Kidney capillary endothelial cell (primary cell): ENCODE results near the gene SUSD5.
A peak's percentile ranks its signal among the peaks of the same experiment; 100 is the strongest.
"Not testable (repeated sequence)": the region's sequence is repeated elsewhere in the genome, so short reads cannot be mapped to it uniquely, and the experiment has no call there.

Experiments used
- DNase-seq: peaks from one replicate; pipeline ENCODE4 v3.0.0-alpha.2; 2018; ENCODE audit warnings: low spot score

The SUSD5 gene

DNA sequence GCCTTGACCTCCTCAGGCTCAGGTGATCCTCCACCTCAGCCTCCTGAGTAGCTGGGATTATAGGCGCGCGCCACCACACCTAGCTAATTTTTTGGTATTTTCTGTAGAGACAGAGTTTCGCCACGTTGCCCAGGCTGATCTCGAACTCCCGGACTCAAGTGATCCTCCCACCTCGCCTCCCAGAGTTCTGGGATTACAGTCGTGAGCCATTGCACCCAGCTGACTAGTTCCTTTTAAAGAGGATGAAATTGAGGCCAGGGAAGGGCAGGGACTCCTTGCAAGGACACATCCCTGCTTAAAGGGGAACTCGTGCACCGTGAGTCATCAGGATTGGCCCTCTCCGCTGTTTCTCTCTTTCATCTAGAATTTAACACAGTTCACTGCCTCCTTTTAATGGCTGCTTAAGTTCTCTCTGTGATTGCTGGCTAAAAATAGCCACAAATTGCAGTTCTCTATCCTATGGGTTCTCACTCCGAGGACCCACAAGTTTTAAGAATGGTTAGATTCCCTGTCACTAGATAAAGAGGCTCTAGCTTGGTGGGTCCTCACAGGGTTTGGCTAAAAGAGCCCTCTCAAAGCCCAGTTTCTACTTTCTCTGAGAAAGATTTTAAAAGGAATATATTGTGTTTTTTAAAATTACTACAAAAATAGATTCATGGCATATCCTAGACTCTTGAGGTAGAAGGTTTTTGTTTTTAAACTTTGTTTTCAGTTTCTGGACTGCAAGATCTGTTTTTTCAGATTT, 103.4 kb downstream of the SUSD5 start:
- DNase-seq: no peak

DNA sequence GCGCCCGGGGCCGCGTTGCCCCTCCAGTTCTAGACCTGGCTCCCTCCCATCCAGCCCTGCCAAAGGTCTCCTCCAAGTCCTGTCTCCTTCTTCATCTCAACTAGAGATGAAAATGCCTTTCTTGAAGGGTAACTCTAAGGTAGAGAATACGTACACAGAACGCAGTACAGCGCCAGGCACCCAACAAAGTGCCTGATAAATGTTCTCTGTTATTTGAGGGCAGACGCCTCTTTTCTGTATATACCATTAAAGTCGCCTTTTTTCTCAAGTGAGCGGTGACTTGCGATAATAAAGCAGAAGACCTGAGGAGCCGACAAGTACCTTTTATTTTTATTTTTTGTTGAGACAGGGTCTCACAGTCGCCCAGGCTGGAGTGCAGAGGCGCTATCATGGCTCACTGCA, 104.0 kb downstream of the SUSD5 start:
- no peak for DNase-seq

DNA sequence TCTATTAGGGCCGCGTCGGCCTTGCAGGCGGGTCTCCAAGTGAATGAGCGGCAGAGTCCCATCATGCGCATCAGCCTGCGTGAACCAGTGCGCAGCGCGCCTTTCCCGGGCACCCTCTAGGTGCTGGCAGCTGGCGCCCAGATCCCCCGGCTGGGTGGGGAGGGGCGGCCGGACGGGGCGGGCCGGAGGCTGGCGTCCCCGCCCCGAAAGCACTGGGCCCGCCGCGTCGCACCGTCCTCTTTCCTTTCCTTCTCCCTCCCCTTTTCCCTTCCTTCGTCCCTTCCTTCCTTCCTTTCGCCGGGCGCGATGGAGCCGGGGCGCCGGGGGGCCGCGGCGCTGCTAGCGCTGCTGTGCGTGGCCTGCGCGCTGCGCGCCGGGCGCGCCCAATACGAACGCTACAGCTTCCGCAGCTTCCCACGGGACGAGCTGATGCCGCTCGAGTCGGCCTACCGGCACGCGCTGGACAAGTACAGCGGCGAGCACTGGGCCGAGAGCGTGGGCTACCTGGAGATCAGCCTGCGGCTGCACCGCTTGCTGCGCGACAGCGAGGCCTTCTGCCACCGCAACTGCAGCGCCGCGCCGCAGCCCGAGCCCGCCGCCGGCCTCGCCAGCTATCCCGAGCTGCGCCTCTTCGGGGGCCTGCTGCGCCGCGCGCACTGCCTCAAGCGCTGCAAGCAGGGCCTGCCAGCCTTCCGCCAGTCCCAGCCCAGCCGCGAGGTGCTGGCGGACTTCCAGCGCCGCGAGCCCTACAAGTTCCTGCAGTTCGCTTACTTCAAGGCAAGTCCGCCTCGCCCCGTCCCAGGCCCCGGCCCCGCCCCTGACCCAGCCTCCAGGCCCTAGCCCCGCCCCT, 104.6 kb downstream of the SUSD5 start, which contains the start of gene CRTAP:
TSS of gene CRTAP (plus strand) at position 243 of the 850 bp plus-strand sequence. CDS start at position 307, 64 bp downstream.
- peak; percentile 83 for DNase-seq

DNA sequence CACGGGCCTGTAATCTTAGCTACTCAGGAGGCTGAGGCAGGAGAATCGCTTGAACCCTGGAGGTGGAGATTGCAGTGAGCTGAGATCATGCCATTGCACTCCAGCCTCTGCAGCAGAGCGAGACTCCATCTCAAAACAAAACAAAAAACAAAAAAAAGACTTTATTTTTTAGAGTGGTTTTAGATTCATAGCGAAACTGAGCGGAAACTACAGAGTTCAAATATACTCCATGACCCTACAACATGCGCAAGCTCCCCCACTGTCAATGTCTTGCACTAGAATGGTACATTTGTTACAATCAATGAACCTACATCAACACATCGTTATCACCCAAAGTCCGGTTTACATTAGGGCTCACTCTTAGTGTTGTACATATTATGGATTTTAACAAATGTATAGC, 107.0 kb downstream of the SUSD5 start:
- no peak for DNase-seq

DNA sequence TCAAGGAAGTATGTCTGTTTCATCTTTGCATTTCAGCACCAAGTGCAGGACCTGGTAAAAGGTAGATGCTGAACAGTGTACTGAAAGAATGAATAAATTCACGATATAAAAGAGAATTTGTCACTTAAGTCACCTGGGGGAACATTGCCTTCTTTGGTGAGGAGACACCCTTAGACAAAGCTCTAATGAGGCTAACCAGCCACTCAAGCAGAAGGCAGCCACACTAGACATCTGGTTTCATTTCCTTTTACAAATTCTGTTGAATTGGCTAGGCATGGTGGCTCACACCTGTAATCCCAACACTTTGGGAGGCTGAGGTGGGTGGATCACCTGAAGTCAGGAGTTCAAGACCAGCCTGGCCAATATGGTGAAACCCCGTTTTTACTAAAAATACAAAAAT, 111.8 kb downstream of the SUSD5 start:
- DNase-seq: not testable (repeated sequence)

DNA sequence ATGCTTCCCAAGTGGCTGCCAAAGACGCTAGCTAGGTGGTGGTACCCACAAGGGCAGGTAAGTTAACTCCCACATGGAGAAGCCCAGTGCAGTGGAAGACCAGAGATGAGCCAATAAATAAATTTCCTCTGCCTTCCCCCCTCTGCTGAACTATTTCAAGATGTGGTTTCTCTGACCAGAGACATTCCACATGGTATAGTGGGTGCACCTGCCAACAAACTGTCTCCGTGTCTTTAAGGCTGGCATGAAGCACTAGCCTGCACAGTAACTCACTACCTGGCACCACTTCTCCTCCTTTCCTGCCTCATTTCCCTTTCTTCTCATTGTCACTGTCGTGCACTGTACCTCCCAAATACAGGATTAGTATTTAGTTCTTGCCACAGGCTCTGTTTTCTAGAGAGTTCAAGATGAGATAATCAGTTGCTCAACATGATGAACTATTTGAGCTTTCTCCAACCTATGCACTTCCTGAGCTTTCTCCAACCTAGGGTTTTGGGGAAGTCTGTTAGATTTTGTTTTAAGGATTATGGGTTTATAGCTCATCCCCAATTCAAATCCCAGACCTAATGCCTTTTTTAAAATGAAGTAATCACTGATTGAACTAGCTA, 113.2 kb downstream of the SUSD5 start:
- DNase-seq: no peak

DNA sequence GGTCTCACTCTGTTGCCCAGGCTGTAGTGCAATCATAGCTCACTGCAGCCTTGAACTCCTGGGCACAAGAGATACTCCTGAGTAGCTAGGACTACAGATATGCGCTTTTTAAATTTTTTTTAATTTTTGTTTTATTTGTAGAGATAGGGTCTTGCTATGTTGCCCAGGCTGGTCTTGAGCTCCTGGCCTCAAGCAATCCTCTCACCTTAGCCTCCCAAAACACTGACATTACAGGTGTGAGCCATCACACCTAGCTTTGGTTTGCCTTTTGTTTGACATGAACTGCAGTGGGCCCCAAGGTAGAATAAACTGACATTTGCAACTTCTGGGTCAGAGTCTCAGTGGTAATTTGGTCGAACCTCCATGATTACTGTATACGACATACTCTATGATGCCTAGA, 113.8 kb downstream of the SUSD5 start:
- DNase-seq: no peak

DNA sequence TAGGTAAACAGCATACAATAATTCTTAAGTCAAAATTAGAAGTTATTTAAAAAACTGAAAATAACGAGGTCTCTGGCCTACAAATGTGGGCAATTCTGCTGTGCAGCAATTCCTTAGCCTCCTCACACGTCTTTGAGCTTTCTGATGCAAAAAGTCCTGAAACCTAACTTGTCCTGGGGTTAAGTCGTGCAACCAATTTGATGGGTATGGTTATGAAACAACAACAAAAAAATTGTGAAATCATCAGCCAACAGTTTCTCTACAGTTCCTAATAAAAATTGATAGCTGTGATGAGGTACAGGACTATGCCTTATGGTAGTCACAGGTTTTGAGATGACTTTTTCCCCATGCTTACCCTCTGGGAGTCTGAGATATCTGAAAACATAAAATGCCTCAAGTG, 115.1 kb downstream of the SUSD5 start:
- no peak for DNase-seq

DNA sequence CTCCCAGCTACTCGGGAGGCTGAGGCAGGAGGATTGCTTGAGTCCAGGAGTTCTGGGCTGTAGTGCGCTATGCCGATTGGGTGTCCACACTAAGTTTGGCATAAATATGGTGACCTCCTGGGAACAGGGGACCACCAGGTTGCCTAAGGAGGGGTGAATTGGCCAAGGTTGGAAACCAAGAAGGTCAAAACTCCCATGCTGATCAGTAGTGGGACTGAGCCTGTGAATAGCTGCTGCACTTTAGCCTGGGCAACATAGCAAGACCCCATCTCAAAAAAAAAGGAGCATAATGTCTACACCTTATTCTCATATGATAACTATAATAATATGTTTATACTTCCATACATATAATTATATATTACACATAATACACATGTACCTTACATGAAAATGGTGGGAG, 115.6 kb downstream of the SUSD5 start:
- DNase-seq: no peak

DNA sequence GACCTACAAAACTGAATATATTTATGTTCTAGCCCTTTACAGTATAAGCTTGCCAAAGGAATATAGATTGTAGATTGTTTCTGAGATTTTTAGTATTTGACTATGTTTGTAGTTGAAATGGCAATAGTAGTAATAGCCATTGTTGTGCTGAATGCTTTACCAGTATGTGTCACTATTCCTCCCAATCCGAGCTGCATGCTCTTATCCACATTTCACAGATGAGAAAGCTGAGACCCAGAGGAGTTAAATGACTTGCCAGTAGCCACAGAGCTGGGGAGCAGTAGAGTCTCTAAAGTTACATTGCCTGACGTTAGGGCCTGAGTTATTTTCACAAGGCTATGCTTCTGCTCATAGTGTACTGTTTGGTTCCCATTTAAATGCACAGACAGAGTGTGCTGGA, 118.4 kb downstream of the SUSD5 start:
- DNase-seq: no peak
